Smooth muscle cell (in vitro differentiated cells): ENCODE data around the gene CDKAL1. TPM values are rescaled to one million over a fixed set of nuclear protein-coding genes. Genes with fewer than 3 reads are reported as not detected.
A peak's percentile ranks its signal among the peaks of the same experiment; 100 is the strongest.

Experiments
- DNase-seq: peaks from one replicate; lab custom pipeline; 2025; ENCODE audit not compliant: unreplicated experiment; lab: John Stamatoyannopoulos, UW
- H2AFZ ChIP-seq: fragments of 200-600 bp; sonication (generic); 2 replicates; pipeline ENCODE4 v1.6.0; 2016; ENCODE audit warnings: antibody characterized with exemption, low read depth, mild to moderate bottlenecking
- H3F3A ChIP-seq: fragments of 200-600 bp; sonication (generic); 2 replicates; pipeline ENCODE4 v1.6.0; 2017; ENCODE audit warnings: antibody characterized with exemption, low read depth
- H3K27ac ChIP-seq: fragments of 200-600 bp; sonication (generic); 2 replicates; pipeline ENCODE4 v1.5.1; 2016; ENCODE audit warnings: low read depth, mild to moderate bottlenecking
- H3K27me3 ChIP-seq: fragments of 200-600 bp; sonication (generic); 2 replicates; pipeline ENCODE4 v1.6.1; 2016; ENCODE audit warnings: low read depth, mild to moderate bottlenecking
- H3K36me3 ChIP-seq: fragments of 200-600 bp; sonication (generic); 2 replicates; pipeline ENCODE4 v1.5.1; 2016; ENCODE audit warnings: low read depth
- H3K4me1 ChIP-seq: fragments of 200-600 bp; sonication (generic); 2 replicates; pipeline ENCODE4 v1.5.1; 2016; ENCODE audit warnings: low read depth
- H3K4me2 ChIP-seq: fragments of 200-600 bp; sonication (generic); 2 replicates; pipeline ENCODE4 v1.6.0; 2016; ENCODE audit warnings: mild to moderate bottlenecking
- H3K4me3 ChIP-seq: fragments of 200-600 bp; sonication (generic); 2 replicates; pipeline ENCODE4 v1.5.1; 2016; ENCODE audit warnings: mild to moderate bottlenecking
- H3K79me2 ChIP-seq: fragments of 200-600 bp; sonication (generic); 2 replicates; pipeline ENCODE4 v1.6.0; 2016; ENCODE audit warnings: low read depth, mild to moderate bottlenecking
- H3K9ac ChIP-seq: fragments of 200-600 bp; sonication (generic); 2 replicates; pipeline ENCODE4 v1.6.0; 2016; ENCODE audit warnings: low read depth
- H3K9me3 ChIP-seq: fragments of 200-600 bp; sonication (generic); replicated peaks from 2 replicates; pipeline ENCODE4 v1.5.1; 2016; ENCODE audit warnings: low read depth
- H4K20me1 ChIP-seq: fragments of 200-600 bp; sonication (generic); 2 replicates; pipeline ENCODE4 v1.6.0; 2016; ENCODE audit warnings: low read depth
- CTCF ChIP-seq: fragments of 200-600 bp; sonication (generic); IDR thresholded peaks from 2 replicates; pipeline ENCODE4 v1.5.1; 2017; ENCODE audit warnings: borderline replicate concordance, mild to moderate bottlenecking, antibody characterized with exemption; ENCODE audit not compliant: insufficient read depth, poor library complexity, severe bottlenecking
- whole genome bisulfite sequencing: methylation state at CpG from one replicate; pipeline ENCODE4 v1.1.7; 2016; ENCODE audit warnings: low lambda C conversion rate; 5-methylcytosine and 5-hydroxymethylcytosine counted together
- polyA plus RNA-seq: library from polyadenylated mRNA; unstranded; fragments of >200 nt; fragmentation: Nextera tagmentation; extraction: Ambion mirVana; gene quantifications from 2 replicates; pipeline ENCODE4 v1.2.1, GENCODE V29; 2016
- total RNA-seq: library from RNA; depleted of rRNA; stranded (reverse); fragments of >200 nt; gene quantifications from 2 replicates; pipeline ENCODE4 v1.2.3, GENCODE V29; 2014

The CDKAL1 gene
- total and polyA plus RNA-seq, 2 experiments from 2014 or later = 16.5 to 16.6 TPM

- no peaks in the 10 kb centered on the region for H3K79me2 ChIP-seq
- no peak overlapping the region for H3K9ac ChIP-seq
- no peaks in the 10 kb centered on the region for H3K36me3 ChIP-seq
These were observed 527.6 kb downstream of the CDKAL1 start for GRCh38 chr6:21061892-21062291.

GRCh38 chr6:21064756-21065340, 530.6 kb downstream of the CDKAL1 start:
- H3K4me1 ChIP-seq = no peaks in the 10 kb centered on the region

More at GRCh38 chr6:21061892-21062291, 527.6 kb downstream of the CDKAL1 start:
- Histone ChIP-seq H3F3A (no peaks in the 10 kb centered on the region), H3K9me3 (no peaks in the 10 kb centered on the region), H2AFZ (no peak overlapping the region), H3K27ac (no peak overlapping the region), H3K27me3 (no peaks in the 10 kb centered on the region), H3K4me1 (no peaks in the 10 kb centered on the region), H4K20me1 (no peaks in the 10 kb centered on the region), H3K4me2 (no peak overlapping the region), H3K4me3 (no peak overlapping the region)
- DNase-seq = no peak
- no peak for TF ChIP-seq CTCF

GRCh38 chr6:21067521-21067920, 533.3 kb downstream of the CDKAL1 start:
- H3K79me2 ChIP-seq = no peaks in the 10 kb centered on the region
- no peaks in the 10 kb centered on the region for H3F3A ChIP-seq
- H3K9me3 ChIP-seq = no peaks in the 10 kb centered on the region
- no peaks in the 10 kb centered on the region for H3K4me1 ChIP-seq
- H3K27me3 ChIP-seq = no peaks in the 10 kb centered on the region
- no peak overlapping the region for H2AFZ ChIP-seq
- WGBS = 97% methylated on average over 3 of the region's 3 CpGs
- H3K4me2 ChIP-seq = no peak overlapping the region
- no peaks in the 10 kb centered on the region for H3K36me3 ChIP-seq
- no peak overlapping the region for H3K9ac ChIP-seq
- H4K20me1 ChIP-seq = no peaks in the 10 kb centered on the region
- TF ChIP-seq CTCF = no peak
- no peak for DNase-seq
- H3K4me3 ChIP-seq = no peak overlapping the region
- no peak overlapping the region for H3K27ac ChIP-seq

More at GRCh38 chr6:21064756-21065340, 530.6 kb downstream of the CDKAL1 start:
- TF ChIP-seq CTCF = no peak
- Histone ChIP-seq H3K4me3 (no peak overlapping the region), H3K4me2 (no peak overlapping the region), H3K36me3 (no peaks in the 10 kb centered on the region), H3K27me3 (no peaks in the 10 kb centered on the region), H3K9me3 (no peaks in the 10 kb centered on the region), H3F3A (no peaks in the 10 kb centered on the region), H3K79me2 (no peaks in the 10 kb centered on the region), H2AFZ (no peak overlapping the region), H3K9ac (no peak overlapping the region), H3K27ac (peak overlapping the region; percentile 12), H4K20me1 (no peaks in the 10 kb centered on the region)
- WGBS = 69% methylated on average over 1 of the region's 1 CpG
- DNase-seq = no peak

- Histone ChIP-seq H4K20me1 (no peaks in the 10 kb centered on the region), H3K4me3 (no peak overlapping the region), H3K9me3 (peaks cover 5% of the 10 kb centered on the region), H3F3A (no peaks in the 10 kb centered on the region), H3K27me3 (no peaks in the 10 kb centered on the region), H3K9ac (no peak overlapping the region), H2AFZ (no peak overlapping the region), H3K27ac (no peak overlapping the region), H3K4me2 (no peak overlapping the region), H3K79me2 (no peaks in the 10 kb centered on the region), H3K4me1 (no peaks in the 10 kb centered on the region), H3K36me3 (peaks cover 9% of the 10 kb centered on the region)
- WGBS = 73% methylated on average over 2 of the region's 2 CpGs
- no peak for TF ChIP-seq CTCF
- no peak for DNase-seq
These were observed 536.4 kb downstream of the CDKAL1 start for GRCh38 chr6:21070620-21071019.
